Measurements from ENCODE around the gene DAAM1.

Gene DAAM1

GRCh38 chr14:59228421-59228820 lies 40.0 kb downstream of the DAAM1 start:
- DNase-seq = no peak

DNA sequence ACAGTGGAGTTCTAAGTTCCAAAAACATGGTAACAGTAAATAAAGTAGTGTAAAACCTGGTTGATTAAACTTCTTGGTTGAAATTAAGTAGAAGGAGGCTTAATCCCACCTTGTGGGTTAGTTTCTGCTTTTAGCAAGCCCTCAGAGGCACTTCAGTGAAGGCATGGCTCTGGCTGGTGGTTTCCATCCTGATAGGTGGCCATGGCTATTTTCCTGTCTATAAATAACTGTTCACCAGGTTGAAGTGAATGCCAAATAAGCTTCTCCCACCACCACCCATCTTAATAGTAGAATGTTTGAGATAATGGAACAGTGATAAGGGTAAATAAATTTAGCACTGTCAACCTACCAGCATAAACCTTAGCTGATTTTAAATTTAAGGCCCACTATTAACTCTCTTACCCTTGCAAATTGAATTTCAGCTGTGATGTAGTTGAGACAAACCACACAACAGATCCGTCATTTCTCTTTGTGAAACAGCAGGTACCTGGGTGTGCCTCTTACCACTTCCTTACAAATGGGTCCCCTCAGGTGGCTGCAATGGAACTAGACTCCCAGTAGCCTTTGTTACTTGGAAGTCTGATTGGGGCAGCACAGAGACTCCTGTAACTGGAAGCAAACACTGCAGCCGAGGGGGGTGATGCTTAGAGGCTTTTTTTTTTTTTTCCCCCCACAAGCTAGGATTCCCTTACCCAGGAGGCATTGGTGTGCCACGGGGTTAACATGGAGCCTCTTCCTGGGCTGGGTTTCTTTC lies 41.4 kb downstream of the DAAM1 start:
- DNase-seq = no peak

DNA sequence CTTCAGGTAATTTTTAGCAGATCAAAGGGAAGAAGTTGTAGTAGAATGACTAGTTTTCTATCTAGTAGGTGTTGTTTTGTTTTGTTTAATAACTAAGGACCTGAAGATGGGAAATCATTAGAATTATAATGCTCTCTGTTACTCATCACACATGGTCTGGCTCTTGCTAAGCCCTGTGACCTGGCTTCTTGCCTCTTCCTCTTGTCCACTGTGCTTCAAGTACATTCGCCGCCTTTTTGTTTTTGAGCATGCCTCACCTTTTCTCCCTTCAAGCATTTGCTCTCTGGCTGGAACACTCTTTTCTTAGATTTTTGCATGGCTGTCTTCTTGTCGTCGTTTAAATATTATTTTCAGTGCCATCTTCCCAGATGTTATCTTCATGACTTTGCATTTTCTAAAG lies 47.7 kb downstream of the DAAM1 start:
- DNase-seq = no peak

DNA sequence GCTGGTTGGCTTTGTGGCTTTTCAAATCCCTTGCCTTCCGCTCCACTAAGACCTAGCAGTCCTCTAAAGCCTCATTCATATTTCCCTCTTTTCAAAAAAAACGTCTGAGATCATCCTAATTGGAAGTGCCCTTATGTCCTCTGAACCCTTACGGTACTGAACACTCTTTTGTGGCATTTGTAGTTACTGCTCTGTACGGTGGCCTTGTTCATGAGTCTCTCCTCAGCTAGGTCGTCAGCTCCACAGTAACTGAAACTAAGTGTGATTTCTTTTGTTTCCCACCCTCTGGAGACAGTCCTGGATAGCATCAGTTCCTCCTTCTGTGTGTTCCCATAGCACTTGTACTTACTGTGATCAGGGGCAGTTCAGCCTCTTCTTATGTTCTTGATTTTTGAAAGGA lies 49.7 kb downstream of the DAAM1 start:
- DNase-seq = no peak

- DNase-seq = no peak
Observed at GRCh38 chr14:59239022-59239421, 50.6 kb downstream of the DAAM1 start.

DNA sequence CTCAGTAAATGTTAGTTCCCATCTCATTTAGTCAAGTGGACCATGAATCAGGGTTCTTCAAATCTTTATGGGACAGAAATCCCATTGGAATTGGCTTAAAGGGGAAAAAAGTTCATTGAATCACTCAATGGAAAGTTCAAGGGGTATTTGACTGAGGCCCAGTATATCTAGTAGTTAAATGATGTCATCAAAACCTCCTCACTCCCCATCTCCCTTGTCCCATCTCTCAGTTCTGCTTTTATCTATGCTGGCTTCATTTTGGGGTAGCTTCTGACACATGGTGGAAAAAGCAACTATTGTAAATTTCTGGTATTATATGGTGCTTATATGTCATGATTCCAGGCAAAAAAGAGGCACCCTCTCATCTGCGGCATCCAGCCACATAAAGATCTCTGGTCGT lies 51.9 kb downstream of the DAAM1 start:
- no peak for DNase-seq

DNA sequence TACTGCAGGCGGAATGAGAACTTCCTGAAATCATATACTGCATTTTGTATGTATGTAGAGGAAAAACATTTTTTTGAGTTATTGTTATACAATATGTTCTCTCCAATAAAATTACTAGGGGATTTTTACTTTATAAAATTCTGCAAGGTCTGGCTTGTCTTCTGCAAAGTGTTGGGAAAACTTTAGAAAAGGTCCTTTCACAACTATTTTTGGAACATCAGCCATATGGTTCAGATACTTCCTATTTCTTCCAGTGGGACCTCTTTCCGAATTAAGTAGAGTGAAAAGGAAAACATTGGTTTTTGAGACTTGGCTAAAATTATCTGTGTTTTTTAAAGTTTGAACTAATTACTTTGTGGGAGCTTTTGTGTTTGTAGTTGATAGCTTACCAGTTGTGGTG lies 52.7 kb downstream of the DAAM1 start:
- no peak for DNase-seq

DNA sequence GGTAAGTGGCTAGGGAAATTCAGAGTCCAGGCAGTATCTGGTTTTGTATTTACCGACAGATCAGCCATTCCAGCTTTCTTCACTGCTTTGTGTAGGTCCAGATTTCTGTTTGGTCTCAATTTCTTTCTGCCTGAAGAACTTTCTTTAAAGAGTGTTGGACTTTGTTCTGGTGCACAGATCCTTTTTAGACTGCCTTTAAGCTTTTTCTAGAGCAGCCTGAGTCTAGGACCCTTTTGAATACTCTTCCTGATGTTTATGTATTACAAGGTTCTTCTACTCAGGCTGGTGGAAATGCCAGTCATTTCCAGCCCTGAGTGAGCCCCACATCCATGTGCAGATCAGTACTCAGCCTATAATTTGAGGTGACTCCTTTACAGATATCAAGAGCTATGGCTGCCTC lies 54.7 kb downstream of the DAAM1 start:
- DNase-seq = no peak

GRCh38 chr14:59244581-59244980 lies 56.1 kb downstream of the DAAM1 start:
- DNase-seq = no peak

DNA sequence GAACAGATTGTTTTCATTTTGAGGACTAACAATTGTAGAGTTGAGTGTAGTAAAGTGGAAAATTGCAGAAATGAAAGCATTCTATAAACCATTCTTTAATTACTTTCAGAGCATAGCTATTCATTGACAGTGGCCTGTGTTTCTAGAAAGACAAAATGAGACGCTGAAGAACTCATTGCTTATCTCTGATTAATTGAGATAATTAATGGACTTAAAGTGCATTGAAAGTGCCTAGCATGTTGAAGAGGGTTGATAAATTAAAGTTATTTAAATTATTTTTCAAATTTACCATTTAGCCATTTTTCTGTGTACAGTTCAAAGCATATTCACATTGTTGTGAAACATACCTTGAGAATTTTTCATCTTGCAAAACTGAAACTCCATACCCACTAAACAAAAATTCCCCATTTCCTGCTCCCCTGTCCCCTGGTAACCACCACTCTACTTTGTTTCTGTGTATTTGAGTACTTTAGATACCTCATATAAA lies 57.4 kb downstream of the DAAM1 start:
- no peak for DNase-seq

GRCh38 chr14:59246566-59246965 lies 58.1 kb downstream of the DAAM1 start:
- DNase-seq = no peak

DNA sequence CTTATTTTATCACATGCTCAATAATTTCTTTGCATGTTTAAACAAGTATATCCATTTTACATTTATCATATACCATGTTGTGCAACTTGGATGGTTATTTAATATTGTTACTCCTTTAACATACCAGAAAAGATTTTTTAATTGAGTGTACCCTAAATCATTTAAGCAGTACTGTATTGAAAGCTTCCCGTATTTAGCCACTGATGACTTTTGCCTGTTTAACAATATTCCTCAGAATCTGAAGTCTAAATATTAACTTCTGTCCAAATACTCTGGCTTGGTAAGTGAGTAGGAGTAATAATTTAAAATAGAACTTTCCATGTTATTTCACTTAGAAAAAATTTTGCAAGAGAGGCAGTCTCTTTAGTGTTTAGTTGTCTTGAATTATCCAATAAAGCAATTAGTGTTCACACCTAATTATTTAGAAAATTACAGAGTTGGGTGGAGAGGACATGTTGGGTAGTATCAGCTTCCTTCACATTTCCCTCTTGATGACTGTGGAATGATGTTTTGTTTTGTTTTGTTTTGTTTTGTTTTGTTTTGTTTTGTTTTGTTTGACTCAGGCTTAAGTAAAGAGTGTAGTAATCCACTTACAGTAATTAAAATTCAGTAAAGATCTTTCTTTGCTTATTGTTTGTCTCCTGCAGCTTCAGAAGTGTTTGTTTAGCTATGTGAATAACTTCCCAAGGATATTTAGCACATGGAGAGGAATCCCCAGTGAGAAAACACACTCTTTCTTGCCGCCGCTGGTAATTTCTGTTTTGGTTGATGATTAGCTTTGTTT lies 59.5 kb downstream of the DAAM1 start:
- DNase-seq = no peak

- no peak for DNase-seq
Observed at GRCh38 chr14:59249029-59249428, 60.6 kb downstream of the DAAM1 start.

GRCh38 chr14:59251811-59252771 lies 63.6 kb downstream of the DAAM1 start:
- DNase-seq = no peak

DNA sequence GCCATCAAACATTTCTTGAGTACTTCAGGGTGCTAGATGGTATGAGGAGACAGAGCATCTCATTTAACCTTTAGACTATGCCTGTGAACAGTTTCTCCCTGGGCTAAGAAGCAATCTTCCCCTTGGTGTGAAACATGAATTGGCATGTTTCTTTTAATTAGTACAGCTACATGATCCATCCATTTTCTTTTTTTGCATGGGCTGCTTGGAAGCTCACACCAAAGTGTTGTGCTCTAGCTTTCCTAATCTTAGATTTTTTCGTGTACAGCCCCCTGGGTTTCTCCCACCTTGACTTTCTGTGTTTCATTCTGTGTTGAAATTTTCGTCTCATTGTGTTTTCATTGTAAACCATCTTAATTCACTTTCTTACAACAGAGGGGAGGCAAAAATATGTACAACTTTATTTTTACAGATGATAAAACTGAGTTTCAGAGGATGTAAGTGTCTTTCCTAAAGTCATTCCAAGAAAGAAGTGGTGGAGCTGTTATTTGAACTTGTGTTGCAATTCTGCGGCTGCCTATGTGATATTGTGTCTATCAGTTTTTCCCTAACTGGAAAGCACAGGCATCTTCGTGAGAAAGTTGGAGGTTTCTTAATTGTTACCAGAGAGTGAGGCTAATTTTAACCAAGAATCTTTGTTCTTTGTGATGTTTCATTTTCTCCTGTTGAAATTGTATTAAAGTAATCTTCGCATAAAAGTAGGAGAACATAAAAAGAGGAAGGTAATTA lies 64.5 kb downstream of the DAAM1 start:
- no peak for DNase-seq

- DNase-seq = no peak
Observed at GRCh38 chr14:59253527-59253926, 65.1 kb downstream of the DAAM1 start.

DNA sequence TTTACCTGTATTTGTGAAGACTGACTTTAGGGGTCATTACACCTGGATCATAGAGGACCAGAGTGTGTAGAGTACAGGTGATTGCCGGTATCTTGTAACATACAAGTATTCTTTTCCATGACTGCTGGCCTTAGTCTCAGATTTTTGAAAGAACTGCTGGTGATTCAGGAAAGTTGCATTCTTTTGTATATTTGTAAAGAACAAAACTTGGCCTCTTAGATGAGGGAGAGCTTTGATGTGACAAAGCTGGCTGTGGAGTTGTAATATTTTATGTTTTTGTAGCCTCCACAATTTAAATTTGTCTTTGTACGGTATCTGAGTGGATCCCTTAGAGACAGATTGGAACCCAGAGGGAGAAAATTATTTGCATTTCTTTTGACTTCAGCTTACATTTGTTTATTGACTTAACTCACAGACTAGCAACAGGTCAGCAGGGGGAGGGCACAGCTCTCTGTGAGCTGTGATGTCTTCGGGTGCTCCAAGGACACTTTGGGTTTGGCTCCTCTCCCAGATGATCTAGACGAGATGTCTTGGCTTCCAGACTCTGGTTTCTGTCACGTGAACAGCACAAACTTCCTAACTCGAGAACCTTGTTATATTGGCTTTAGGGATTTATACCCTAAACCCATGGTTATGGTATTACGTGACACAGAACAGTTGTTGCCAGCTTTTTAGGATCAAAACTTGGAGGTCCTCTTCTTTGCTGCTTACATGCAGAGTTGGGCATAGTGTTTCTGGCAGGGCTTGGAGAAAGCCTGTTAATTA lies 65.9 kb downstream of the DAAM1 start:
- no peak for DNase-seq

GRCh38 chr14:59254911-59255545 lies 66.6 kb downstream of the DAAM1 start:
- DNase-seq = no peak

DNA sequence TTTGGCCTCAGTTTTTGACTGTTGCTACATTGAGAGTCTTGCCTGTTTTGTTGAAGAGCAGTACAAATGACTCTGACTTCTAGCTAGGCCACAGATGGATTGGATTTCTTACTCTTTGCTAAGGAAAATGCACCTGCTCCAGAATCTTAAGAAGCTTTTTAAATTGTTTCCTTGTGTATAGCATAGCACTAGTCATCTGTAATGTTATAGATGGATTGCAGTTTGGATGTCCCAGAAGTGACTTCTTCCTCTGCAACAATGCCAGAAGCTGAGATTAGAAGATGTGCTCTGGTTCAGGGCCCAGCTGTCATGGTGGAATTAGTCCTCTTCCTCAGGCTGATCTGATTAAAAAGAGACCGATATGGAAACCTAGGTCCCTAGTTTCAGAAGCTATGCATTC lies 67.9 kb downstream of the DAAM1 start:
- DNase-seq = no peak

DNA sequence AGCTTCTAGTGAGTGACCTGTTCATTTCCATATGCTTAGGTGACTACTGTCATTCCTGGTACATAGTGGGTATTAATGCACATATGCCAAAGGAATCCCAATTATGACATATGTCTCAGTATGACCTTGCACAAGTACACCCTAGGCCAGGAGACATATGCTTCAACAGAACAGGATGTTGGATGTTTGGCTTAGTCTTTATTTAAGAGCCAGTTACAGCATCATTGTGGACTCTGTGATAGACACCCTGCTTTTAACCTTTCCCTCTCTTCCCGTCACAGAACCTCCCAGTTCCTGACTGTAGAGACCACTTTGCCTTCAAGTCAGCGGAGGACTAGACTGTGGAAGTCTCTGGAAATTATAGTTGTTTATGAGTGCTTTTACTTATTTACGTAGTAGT lies 72.9 kb downstream of the DAAM1 start:
- DNase-seq = no peak
